H9 (cell line): ENCODE results near the gene DYNC1H1. TPM values are rescaled to one million over a fixed set of nuclear protein-coding genes. Genes with fewer than 3 reads are reported as not detected.

ENCODE experiments used
- DNase-seq: peaks from one replicate; pipeline ENCODE4 v3.0.0-alpha.2; 2017
- H2AFZ ChIP-seq: one replicate; pipeline ENCODE4 v1.6.1; 2013; ENCODE audit warnings: mild to moderate bottlenecking, low read length, control low read depth, moderate library complexity
- H2AK5ac ChIP-seq: 2 replicates; pipeline ENCODE4 v1.6.1; 2013; ENCODE audit warnings: low read length, control low read depth, mixed read lengths; ENCODE audit not compliant: insufficient read length
- H2BK120ac ChIP-seq: one replicate; pipeline ENCODE4 v1.6.1; 2013; ENCODE audit warnings: low read depth, mild to moderate bottlenecking, low read length, control low read depth, inconsistent platforms; ENCODE audit not compliant: poor library complexity, severe bottlenecking
- H2BK12ac ChIP-seq: 2 replicates; pipeline ENCODE4 v1.6.1; 2013; ENCODE audit warnings: low read length, control low read depth, mixed read lengths, low read depth; ENCODE audit not compliant: insufficient read length
- H2BK15ac ChIP-seq: 2 replicates; pipeline ENCODE4 v1.6.1; 2013; ENCODE audit warnings: low read depth, low read length, control low read depth
- H2BK20ac ChIP-seq: one replicate; pipeline ENCODE4 v1.6.1; 2013; ENCODE audit warnings: low read depth, mild to moderate bottlenecking, low read length, control low read depth, inconsistent platforms; ENCODE audit not compliant: poor library complexity, severe bottlenecking
- H2BK5ac ChIP-seq: 2 replicates; pipeline ENCODE4 v1.6.1; 2013; ENCODE audit warnings: low read length, control low read depth, mixed read lengths; ENCODE audit not compliant: insufficient read length
- H3K14ac ChIP-seq: 2 replicates; pipeline ENCODE4 v1.6.1; 2013; ENCODE audit warnings: low read length, control low read depth; ENCODE audit not compliant: insufficient read depth
- H3K18ac ChIP-seq: 2 replicates; pipeline ENCODE4 v1.6.1; 2013; ENCODE audit warnings: low read depth, mild to moderate bottlenecking, mixed read lengths, low read length, control low read depth; ENCODE audit not compliant: insufficient read length
- H3K23ac ChIP-seq: 2 replicates; pipeline ENCODE4 v1.6.1; 2013; ENCODE audit warnings: low read length, control low read depth, mixed read lengths, low read depth; ENCODE audit not compliant: insufficient read length
- H3K23me2 ChIP-seq: 2 replicates; pipeline ENCODE4 v1.6.1; 2013; ENCODE audit warnings: low read depth, mild to moderate bottlenecking, mixed read lengths, low read length, control low read depth; ENCODE audit not compliant: insufficient read length, poor library complexity, severe bottlenecking
- H3K27ac ChIP-seq: 2 replicates; pipeline ENCODE4 v1.5.1; 2013; ENCODE audit warnings: low read length, control low read depth, mixed read lengths, low read depth; ENCODE audit not compliant: insufficient read length
- H3K27me3 ChIP-seq: 2 replicates; pipeline ENCODE4 v1.6.1; 2013; ENCODE audit warnings: low read length, control low read depth, inconsistent platforms; ENCODE audit not compliant: insufficient read depth
- H3K4ac ChIP-seq: 2 replicates; pipeline ENCODE4 v1.6.1; 2013; ENCODE audit warnings: low read depth, mild to moderate bottlenecking, control low read depth, inconsistent platforms, low read length, moderate library complexity
- H3K4me1 ChIP-seq: 2 replicates; pipeline ENCODE4 v1.6.1; 2013; ENCODE audit warnings: low read length, control low read depth, inconsistent platforms; ENCODE audit not compliant: insufficient read depth
- H3K4me2 ChIP-seq: 2 replicates; pipeline ENCODE4 v1.6.1; 2013; ENCODE audit warnings: low read length, control low read depth, mixed read lengths; ENCODE audit not compliant: insufficient read length, insufficient read depth
- H3K56ac ChIP-seq: 2 replicates; pipeline ENCODE4 v1.6.1; 2013; ENCODE audit warnings: low read depth, mild to moderate bottlenecking, mixed read lengths, low read length, control low read depth; ENCODE audit not compliant: insufficient read length
- H3K79me1 ChIP-seq: 2 replicates; pipeline ENCODE4 v1.6.1; 2013; ENCODE audit warnings: low read depth, mild to moderate bottlenecking, moderate library complexity, low read length, control low read depth, inconsistent platforms; ENCODE audit not compliant: insufficient read depth, poor library complexity, severe bottlenecking
- H3K79me2 ChIP-seq: 2 replicates; pipeline ENCODE4 v1.6.1; 2013; ENCODE audit warnings: low read length, control low read depth, inconsistent platforms; ENCODE audit not compliant: insufficient read depth
- H3K9ac ChIP-seq: 2 replicates; pipeline ENCODE4 v1.6.1; 2013; ENCODE audit warnings: low read length, control low read depth, mixed read lengths; ENCODE audit not compliant: insufficient read length; ENCODE audit errors: extremely low read depth
- H3K9me3 ChIP-seq: one replicate; pipeline ENCODE4 v1.6.1; 2013; ENCODE audit warnings: low read depth, low read length, inconsistent platforms; ENCODE audit not compliant: control insufficient read depth
- H3T11ph ChIP-seq: one replicate; pipeline ENCODE4 v1.6.1; 2013; ENCODE audit warnings: mild to moderate bottlenecking, low read length, control low read depth, inconsistent platforms
- H4K20me1 ChIP-seq: one replicate; pipeline ENCODE4 v1.6.1; 2013; ENCODE audit not compliant: control insufficient read depth, insufficient read length, insufficient read depth
- H4K5ac ChIP-seq: 2 replicates; pipeline ENCODE4 v1.6.1; 2013; ENCODE audit warnings: low read depth, mild to moderate bottlenecking, mixed read lengths, low read length, control low read depth; ENCODE audit not compliant: insufficient read length
- H4K8ac ChIP-seq: replicated peaks from 2 replicates; pipeline ENCODE4 v1.6.1; 2013; ENCODE audit warnings: low read length, control low read depth, mixed read lengths, low read depth; ENCODE audit not compliant: insufficient read length
- H4K91ac ChIP-seq: 2 replicates; pipeline ENCODE4 v1.6.1; 2013; ENCODE audit warnings: low read depth, mild to moderate bottlenecking, moderate library complexity, mixed read lengths, low read length, control low read depth; ENCODE audit not compliant: insufficient read length
- H3K27ac Mint-ChIP-seq, 3 experiments: 2 replicates in 2 of 3; 3 replicates in 1 of 3; pipeline ENCODE4 v1.8.0; 2020 to 2021; ENCODE audit warnings: mixed read lengths in 3 of 3, mild to moderate bottlenecking in 1 of 3, moderate library complexity in 1 of 3
- H3K27me3 Mint-ChIP-seq: 2 replicates; pipeline ENCODE4 v1.8.0; 2021; ENCODE audit warnings: low read depth, mild to moderate bottlenecking, moderate library complexity, mixed read lengths
- H3K36me3 Mint-ChIP-seq, 3 experiments: 2 replicates in 2 of 3; 3 replicates in 1 of 3; pipeline ENCODE4 v1.8.0; 2020 to 2021; ENCODE audit warnings: low read depth in 3 of 3, mixed read lengths in 3 of 3; ENCODE audit not compliant: insufficient read depth in 1 of 3
- H3K4me1 Mint-ChIP-seq, 2 experiments: 2 replicates each; pipeline ENCODE4 v1.8.0; 2020; ENCODE audit warnings: mixed read lengths in 2 of 2
- H3K4me3 Mint-ChIP-seq, 2 experiments: 2 replicates in 1 of 2; 3 replicates in 1 of 2; pipeline ENCODE4 v1.8.0; 2020 to 2021; ENCODE audit warnings: mild to moderate bottlenecking in 2 of 2, mixed read lengths in 2 of 2, moderate library complexity in 1 of 2
- H3K9me3 Mint-ChIP-seq, 2 experiments: 2 replicates in 1 of 2; 3 replicates in 1 of 2; pipeline ENCODE4 v1.8.0; 2020; ENCODE audit warnings: mild to moderate bottlenecking in 2 of 2, mixed read lengths in 2 of 2, moderate library complexity in 1 of 2
- CTCF ChIP-seq: fragments of 200-600 bp; sonication (generic); conservative IDR thresholded peaks from 3 replicates; pipeline ENCODE4 v1.8.0; 2021; ENCODE audit warnings: antibody characterized with exemption, mild to moderate bottlenecking
- WGBS: extraction: QIAGEN DNeasy Blood & Tissue Kit; methylation state at CpG from one replicate; pipeline ENCODE4 v1.1.7; 2013; ENCODE audit warnings: missing lambda C conversion rate, low lambda C conversion rate, mixed read lengths; ENCODE audit not compliant: insufficient read length; ENCODE audit errors: extremely low coverage; 5-methylcytosine and 5-hydroxymethylcytosine counted together
- total RNA-seq: library from RNA; stranded (reverse); gene quantifications from 2 replicates; pipeline ENCODE4 v1.2.1, GENCODE V29; 2021

The DYNC1H1 gene
- total RNA-seq, 1 experiment from 2014 or later = 359 TPM

DNA sequence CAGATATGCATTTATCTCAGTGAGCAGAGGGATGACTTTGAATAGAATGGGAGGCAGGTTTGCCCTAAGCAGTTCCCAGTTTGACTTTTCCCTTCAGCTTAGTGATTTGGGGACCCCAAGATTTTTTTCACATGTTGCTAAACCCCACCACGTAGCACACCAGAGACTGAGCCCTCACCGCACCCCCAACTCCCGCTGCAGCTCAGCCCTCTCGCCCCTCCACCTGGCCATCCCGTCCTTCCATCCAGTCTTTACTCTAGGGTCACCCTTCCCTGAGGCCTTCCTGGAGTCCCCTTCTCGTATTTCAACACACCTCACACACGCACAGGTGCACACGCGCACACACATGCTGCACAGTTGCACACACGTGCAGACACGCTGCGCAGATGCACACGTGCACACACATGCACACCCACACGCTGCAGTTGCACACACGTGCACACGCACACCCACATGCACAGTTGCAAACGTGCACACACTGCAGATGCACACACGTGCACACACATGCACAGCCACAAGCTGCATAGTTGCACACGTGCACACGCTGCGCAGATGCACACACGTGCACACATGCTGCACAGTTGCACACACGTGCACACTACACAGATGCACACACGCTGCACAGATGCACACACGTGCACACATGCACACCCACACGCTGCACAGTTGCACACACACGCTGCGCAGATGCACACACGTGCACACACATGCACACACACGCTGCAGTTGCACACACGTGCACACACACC lies 92.5 kb downstream of the DYNC1H1 start:
- H4K5ac ChIP-seq = no peak overlapping the region
- H3K9me3 ChIP-seq = no peaks in the 10 kb centered on the region
- Mint-ChIP-seq H3K9me3 (no peaks in the 10 kb centered on the region; a peak in 1 of 5 replicates), H3K4me1 (peaks cover 34 to 36% of the 10 kb centered on the region in 2 experiments), H3K36me3 (peaks cover 5 to 23% (median 12%) of the 10 kb centered on the region in 3 experiments; a peak in 6 of 7 replicates), H3K4me3 (no peak overlapping the region), H3K27me3 (no peaks in the 10 kb centered on the region), H3K27ac (peak overlapping the region in 2 of 3 experiments; percentile 79 to 88; a peak in 2 of 7 replicates)
- H3K14ac ChIP-seq = no peak overlapping the region
- no peak overlapping the region for H2BK20ac ChIP-seq
- H3K27me3 ChIP-seq = no peaks in the 10 kb centered on the region
- no peak overlapping the region for H4K91ac ChIP-seq
- no CpG with 5 or more reads among the region's 31 CpGs for WGBS
- no peak overlapping the region for H2AFZ ChIP-seq
- no peak overlapping the region for H3K4ac ChIP-seq
- no peak overlapping the region for H3K27ac ChIP-seq
- H2BK120ac ChIP-seq = no peak overlapping the region
- H2BK5ac ChIP-seq = no peak overlapping the region
- H3K23me2 ChIP-seq = no peaks in the 10 kb centered on the region
- no peak overlapping the region for H3K4me2 ChIP-seq
- no peak overlapping the region for H3T11ph ChIP-seq
- TF ChIP-seq CTCF = no peak
- no peak overlapping the region for H3K18ac ChIP-seq
- no peak overlapping the region for H2BK15ac ChIP-seq
- H4K20me1 ChIP-seq = peaks cover 4% of the 10 kb centered on the region
- no peak overlapping the region for H3K23ac ChIP-seq
- DNase-seq = no peak
- H3K79me1 ChIP-seq = no peaks in the 10 kb centered on the region
- H4K8ac ChIP-seq = no peak overlapping the region
- H3K4me1 ChIP-seq = peaks cover 5% of the 10 kb centered on the region; the same call in 1 of the 2 replicates
- H2BK12ac ChIP-seq = no peak overlapping the region
- H2AK5ac ChIP-seq = no peak overlapping the region
- no peak overlapping the region for H3K9ac ChIP-seq
- no peaks in the 10 kb centered on the region for H3K79me2 ChIP-seq
- H3K56ac ChIP-seq = no peak overlapping the region
